ENCODE results near the gene VIT.

Gene VIT

DNA sequence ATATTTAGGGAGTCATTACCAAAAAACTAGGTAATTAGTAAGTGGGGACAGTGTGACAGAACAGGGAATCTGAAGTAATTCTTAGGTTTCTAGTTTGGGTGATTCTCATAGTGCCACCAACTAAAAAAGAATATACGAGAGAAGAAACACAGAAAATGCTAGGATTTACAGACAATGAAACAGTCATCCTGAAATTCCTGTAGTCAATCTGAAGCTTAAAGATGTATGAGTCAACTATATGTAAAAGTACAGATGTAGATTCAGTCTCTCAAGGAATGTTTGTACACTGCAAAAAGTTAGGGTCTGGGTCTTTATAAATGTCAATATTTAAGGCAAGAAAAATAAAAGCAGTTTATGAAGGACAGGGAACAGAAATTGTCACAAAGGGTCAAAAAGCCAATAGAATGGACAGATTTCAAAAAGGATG is 162.9 kb downstream of the VIT start:
- DNase-seq (ENCODE audit: low spot score): no peak

DNA sequence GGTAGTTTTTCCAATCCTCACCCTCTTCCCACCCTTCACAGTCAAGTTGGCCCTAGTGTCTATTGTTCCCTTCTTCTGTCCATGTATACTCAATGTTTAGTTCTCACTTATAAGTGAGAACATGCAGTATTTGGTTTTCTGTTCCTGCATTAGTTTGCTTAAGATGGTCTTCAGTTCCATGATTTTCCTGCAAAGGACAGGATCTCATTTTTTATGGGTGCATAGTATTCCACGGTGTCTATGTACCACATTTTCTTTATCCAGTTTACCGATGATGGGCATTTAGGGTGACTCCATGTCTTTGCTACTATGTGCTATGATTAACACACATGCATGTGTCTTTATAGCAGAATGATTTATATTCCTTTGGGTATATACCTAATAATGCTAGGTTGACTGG is 165.4 kb downstream of the VIT start:
- DNase-seq (ENCODE audit: low spot score): no peak

All from globus pallidus (tissue), 1 donor.